GM19438 (cell line): ENCODE measurements around the gene TREM2.

Experiments
- ATAC-seq: cut with Tn5 transposase; IDR thresholded peaks from one replicate; pipeline ENCODE4 v1.9.1; 2021; ENCODE audit warnings: low read depth; ENCODE audit not compliant: unreplicated experiment

Gene TREM2

DNA sequence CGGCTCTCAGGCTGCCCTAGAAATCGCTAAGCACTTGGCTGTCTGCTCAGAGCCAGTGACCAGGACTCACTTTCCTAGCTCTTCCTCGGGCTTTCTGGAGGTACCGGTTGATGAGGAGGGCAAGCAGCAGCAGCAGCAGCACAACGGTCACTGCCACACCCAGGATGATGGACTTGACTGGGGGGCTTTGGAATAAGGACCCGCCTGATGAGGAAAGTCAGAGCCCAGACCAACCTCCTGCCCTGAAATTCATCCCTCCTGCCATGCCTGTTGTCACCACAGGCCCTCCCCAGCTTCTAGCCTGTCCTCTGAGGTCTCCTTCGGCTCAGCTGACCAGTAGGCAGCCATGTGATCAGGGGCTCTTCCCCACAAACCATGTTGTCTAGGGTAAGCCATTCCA lies 21.8 kb upstream of the TREM2 start:
- no peak for ATAC-seq

DNA sequence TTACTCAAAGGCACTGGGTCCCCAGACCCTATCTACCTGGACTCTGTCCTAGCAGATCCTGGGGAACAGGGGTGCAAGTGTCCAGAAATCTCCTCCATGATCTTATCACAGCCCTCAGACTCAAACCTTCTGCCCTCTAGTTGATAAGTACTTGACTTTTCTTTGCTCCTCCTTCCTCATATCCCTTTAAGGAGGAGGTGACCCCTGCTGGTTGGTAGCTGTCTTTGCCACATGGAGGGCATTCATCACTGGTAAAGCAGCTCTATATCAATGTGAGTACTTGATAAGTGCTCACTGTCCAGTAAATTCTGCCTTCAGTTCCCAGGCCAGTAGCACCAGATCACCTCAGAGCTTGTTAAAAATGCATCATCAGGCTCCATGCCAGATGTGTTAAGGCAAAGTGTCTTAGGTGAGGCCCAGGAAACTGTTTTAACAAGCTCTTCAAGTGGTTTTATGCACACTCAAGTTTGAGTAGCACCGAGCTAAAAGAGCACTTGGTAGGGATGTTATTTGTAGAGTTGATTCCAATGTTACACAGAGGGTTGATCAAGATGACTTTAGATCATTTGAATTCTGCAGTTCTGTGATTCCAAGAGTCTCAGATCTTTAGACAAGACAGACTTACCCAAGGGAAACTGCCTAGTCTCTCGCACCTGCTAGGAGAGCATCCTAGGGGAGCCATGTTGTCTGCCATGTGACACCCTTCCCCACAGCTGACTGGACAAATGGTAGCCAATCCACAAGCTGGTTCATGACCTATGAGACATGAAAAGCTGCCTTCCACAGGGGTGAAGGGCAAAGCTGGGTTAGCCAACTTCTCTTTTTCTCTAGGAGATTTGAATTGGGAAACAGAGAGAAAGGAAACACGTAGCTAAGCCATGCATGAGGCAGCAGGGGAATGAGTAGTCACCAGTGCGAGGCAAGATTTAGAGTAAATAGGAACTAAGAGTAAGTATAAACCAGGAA lies 19.4 kb upstream of the TREM2 start:
- peak; percentile 77 for ATAC-seq

DNA sequence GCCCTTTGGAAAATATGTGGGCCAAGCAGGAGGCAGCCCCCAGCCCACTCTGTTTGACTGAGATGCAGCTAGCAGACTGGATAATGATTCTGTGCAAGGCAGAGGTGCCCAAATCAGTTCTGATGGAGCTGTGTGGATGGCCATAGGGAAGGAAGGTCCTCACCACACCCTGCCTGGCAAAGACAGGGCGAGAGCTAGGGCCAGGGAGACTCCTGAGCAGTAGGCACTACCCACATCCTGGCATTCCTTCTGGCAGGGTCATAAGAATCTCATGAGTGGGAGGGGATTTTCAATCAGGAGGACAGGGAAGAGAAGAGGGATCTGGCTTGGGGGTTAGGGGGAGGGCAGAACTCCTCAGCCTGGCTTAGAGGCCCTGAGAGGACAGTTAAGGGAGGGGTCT lies 18.6 kb upstream of the TREM2 start:
- no peak for ATAC-seq

DNA sequence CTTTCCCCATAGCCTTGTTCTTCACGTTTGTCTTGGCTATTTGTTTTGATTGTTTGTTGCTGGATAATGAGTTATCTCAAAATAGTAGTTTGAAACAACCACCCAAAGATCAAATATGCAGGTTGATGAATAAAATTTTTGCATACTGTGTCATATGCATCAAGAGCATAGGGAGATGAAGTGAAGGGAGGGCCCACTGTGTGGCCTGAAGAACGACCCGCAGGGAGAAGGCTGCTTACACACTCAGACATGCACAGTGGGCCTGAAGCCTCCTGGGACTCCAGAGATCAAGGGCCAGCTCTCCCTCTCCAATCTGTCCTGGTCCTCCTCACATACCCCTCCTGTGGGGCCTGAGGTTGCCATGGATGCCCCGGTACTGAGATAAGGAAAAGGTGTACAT lies 16.2 kb upstream of the TREM2 start:
- no peak for ATAC-seq

DNA sequence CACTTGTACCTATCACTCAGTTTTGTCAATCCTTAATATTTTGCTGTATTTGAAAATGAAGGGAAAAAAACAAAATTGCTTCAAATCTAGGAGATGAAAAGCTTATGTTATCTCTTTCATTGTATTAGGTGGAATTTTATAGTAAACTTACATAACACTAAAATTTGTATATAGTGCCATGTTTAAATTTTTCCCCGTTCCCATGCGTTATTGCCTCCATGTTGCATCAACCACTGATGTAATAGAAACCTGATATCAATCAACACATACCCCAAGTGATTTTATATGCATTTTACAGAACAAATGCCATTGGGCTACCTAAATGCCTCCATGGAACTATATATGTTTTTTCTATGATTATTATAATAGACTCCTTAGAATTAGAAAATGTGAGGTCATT lies 14.8 kb upstream of the TREM2 start:
- ATAC-seq = no peak

DNA sequence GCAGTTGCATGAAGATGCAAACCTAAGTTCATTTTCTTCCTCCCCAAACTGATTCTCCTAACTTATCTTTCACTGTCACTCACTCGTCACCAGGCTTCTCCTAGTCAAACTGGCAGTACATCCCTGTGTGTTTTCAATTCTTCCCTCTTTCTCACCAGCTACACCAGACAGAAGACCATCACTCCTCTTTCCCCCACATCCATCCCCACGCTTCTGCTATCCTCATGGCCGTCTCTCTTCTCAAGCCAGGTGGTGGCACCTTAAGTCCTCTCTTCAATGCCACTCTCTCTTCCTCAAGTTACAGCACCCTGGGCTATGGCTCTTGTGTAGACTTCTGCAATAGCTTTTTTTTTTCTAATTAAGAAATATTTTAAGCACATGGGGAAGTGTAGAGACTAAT lies 14.4 kb upstream of the TREM2 start:
- no peak for ATAC-seq

DNA sequence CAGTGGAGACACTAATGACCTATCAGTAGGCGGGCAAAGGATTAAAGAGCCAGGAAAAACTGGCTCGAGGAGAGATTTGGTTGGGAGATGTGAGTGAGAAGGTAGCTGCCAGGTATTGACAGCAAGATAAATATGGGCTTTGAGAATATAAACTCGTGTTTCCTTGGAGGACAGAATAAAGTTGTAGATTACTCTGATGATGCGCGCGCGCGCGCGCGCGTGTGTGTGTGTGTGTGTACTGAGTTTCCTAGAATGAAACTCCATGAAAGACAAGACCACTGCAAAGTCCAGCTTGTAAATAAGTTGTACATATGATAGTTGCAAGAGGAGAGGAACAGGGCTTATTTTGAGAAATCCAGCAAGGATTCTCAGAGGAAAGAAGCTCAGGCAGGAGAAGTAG lies 13.3 kb upstream of the TREM2 start:
- ATAC-seq = no peak

DNA sequence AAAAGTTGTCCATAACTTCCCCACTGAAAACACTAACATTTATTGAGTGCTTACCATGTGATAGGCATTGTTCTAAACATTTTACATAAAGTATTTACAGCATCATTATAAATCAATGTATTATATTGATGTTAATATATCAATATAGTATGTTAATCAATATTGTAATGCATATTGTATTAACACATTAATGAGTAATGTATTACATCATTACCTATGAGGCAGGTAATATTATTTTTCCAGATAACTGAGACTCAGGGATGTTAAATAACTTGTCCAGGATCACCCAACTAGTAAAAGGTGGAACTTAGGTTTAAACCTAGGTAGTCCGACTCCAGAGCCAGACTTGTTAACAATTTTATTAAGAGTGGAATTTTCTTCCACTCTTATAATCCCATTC lies 12.2 kb upstream of the TREM2 start:
- ATAC-seq = no peak

DNA sequence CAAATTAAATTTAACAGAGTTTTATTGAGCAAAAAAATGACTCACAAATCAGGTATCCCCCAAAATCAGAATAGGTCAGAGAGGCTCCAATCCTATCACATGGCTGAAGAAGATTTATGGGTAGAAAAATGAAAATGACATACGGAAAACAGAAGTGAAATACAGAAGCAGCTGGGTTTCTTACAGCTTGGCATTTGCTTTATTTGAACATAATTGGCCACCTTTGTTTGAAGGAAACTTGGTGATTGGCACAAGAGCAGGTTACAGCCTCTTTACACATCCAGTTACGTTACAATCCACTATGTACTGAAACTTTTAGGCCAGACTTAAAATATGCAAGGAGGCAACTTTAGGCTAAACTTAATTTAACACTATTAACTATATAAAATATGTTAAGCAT lies 11.7 kb upstream of the TREM2 start:
- no peak for ATAC-seq

DNA sequence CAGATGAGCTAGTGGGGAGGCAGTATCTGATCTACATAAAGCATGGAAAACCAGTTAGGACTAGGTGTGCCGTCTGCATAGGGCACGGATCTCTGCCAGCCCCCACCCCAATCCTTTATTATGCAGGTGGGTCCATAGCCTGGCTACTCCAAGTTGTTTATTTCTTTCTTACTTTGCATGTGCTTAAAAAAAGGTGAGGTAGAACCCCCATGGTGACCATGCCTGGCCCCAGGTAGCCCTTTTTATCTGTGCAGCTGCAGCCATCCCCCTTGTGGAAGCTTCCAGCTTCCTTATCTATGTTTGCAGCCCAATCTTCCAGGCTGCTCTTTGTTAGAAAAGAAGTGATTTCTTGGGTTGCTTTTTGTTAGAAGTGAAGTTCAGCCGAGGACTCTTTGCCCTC lies 9.0 kb upstream of the TREM2 start:
- ATAC-seq = no peak

DNA sequence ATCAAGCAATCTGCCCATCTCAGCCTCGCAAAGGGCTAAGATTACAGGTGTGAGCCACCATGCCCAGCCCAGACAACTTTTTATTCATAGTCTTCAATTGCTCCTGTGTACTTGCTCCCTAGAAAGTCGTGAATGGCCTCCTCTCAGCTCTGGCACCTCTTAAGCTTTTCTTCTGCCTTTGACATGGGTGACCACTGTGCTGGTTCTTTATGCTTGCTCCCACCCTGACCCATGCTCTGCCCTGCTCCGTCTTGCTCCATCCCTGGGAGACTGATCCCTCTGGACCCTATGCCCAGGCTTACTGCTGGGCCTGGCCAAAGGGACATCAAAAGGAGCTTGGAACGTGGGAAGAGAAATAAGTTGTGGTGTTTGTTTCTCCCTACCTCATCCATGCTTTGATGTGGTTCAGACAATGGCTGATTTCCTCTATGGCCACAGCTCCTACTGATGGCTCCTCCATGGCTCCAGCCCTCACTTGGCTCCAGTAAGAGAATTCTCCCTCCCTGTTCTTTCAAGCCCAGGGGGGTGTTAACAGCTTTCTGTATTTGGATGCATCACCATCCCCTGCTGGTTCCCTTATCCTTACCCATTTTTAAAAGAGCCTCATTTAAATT lies 7.7 kb upstream of the TREM2 start:
- no peak for ATAC-seq

DNA sequence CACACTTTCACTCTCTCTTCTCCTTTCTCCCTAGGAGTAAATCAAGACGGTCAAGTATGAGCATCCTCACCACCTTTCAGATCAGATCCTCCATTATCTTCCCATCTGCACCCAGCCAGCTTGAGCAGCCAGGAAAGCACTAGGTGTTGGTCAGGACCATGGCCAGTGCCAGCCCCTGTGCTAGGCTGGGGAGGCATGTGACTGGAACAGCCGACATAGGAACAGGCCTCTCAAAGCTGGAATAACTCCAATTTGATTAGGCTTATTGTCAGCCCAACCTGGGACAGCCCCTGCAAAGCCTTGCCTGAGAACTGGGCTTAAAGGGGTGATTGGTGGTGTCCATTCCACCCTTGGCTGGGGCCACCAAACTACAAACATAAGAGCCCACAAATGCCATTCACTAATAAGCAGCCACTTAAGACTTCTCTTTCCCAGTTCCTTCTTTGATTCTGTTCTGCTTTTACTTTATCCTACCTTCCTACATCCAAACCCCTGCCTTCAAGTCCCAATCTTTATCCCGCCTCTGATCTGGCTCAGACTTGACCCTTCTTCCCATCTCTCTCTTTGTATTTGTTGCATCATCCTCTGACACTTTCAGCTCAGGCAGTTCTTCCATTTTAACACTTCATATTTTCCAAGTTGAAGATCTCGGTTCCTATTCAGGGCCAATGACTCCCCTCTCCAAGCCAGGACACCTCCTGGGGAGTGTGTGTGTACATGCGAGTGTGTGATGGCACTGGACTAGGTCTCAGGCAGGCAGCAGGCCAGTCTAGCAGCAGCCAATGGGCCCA lies 4.5 kb upstream of the TREM2 start:
- ATAC-seq = no peak

DNA sequence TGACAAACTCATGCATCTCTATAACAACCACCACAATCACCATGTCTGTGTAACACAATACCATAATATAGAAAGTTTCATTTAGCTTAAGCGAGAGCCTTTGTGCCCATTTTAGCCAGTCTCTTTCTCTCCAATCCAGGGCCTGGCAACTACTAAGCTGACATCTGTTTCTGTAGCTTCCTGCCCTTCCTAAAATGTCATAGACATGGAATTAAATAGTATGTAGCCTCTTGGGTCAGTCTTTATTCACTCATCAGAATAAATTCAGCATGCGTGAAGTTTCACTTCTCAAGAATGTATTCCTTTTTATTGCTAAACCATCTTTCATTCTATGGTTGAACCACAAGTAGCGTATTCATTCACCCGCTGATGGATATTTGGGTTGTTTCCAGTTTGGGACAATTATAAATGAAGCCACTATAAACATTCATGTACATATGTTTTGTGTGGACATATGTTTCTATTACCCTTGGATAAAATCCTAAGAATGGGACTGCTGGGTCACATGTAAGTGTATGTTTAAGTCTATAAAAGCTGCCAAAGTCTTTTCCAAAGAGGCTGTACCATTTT lies 1.7 kb upstream of the TREM2 start:
- no peak for ATAC-seq

DNA sequence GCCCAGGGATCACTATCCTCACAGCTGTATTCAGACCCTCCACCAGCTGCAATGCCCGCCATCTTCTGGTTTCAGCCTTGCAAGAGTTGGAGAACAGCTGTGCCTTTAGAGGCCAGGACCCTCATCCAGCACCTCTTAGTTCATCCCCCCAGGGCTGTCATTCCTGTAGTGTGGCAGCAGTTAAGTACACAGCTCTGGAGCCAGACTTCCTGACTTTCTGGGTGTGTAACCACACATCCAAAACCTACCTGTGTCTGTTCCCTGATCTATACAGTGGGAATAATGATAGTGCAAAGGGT lies 452 bp upstream of the TREM2 start:
- no peak for ATAC-seq

DNA sequence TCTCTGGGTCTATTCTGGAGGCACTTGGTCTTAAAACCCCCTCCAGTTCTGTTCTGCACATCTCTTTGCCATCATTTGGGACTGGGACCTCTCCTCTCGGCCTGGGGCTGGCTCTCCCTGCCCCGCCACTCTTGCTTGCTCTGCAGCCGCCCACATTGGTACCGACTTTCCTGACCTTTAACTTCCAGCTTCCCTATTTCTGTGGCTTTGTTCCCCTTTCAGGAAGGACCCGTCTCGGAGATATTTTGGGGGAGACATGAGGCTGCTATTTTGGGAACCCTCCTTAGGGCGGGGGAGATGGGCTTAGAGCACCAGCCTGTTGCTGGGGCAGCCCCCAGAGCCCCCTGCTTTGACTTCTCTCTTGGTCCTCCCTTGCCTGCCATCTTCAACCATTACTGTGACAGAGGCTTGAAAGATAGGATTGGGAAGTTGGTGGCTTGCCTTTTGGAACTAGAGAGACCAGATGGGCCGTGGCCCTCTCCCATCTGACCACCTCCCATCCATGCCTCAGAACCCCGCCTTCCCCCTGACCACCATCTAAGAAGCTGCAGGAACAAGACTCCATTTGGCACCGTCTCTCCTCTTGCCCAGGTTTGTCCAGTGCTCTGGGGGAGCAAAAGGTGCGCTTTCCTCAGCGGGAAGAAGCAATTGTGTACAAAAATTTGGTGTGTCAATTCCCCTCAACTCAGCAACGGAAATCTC lies 914 bp downstream of the TREM2 start:
- no peak for ATAC-seq

DNA sequence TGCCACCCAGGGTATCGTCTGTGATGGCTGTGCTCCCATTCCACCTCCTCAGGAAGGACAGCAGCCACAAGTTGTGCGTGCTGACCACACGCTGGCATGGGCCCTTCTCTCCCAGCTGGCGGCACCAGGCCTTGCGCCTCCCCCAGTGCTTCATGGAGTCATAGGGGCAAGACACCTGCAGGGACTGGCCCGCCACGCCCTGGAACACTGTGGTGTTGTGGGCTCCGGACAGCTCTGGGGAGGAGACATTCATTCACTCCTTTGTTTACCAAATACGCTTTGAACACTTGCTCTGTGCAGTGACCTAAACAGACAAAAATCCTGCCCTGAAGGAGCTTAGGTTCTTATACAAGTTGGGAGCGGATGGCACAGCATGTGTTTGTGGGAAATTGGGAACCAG lies 1.5 kb downstream of the TREM2 start:
- ATAC-seq = no peak

DNA sequence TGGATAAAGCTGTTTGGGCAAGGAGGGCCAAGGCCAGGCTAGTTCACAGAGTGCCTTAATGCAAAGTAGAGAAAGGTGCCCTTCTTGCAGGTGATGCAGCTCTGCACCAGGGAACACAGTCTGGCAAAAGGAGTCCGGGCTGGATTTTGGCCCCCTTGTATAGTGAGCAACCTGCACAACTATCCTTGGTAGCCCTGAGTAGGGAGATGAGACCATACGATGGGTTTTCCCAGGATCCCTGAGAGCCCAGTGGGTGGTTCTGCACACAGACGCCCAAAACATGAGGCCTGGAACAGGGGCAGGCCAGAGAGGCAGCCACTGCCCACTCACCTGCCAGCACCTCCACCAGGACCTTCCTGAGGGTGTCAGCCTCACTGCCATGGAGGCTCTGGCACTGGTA lies 2.0 kb downstream of the TREM2 start:
- no peak for ATAC-seq

DNA sequence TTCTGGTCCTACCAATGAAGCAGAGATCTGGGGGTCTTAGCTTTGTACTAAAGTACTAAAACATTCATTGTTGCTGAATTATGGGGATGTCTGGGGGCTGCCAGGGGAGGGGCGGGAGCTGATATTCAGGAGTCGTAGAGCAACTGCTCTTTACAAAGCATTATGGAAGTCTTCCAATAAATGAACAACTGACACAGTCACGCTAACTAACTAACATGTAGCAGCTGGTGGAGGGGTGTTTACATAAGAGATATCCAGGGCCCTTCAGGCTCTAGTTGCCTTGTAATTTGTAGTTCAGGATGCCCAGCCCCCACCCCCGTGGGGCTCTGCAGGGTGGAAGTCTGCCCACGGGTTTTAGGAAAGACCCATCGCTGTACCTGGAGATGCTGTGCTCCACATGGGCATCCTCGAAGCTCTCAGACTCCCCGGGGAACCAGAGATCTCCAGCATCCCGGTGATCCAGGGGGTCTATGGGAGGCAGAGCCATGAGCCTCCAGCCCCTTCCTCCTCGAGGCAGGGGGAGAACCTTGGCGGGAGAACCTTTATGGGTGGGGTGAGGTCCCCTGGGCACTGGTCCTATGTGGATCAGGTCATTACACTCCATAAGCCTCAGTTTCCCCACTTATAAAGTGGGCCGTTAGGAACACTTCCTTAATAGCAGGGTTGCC lies 3.4 kb downstream of the TREM2 start:
- ATAC-seq = no peak

DNA sequence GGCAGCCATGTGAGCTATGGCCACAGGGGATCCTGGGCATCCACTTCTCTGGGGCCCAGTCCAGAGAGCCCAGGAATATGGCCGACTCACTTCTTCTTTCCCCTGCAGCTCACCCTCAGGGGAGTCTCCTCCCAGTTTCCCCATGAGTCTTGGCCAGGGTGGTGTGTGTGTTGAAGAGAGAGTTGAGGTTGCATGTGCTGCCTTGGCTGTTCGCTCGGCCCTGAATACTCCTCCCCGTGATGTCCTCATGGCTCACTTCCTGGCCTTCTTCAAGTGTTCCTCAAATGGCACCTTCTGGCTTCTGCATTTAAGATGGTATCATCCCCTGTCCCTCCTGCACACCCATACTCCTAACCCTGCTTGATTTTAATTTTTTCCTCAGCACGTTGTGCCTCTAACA lies 5.6 kb downstream of the TREM2 start:
- no peak for ATAC-seq

DNA sequence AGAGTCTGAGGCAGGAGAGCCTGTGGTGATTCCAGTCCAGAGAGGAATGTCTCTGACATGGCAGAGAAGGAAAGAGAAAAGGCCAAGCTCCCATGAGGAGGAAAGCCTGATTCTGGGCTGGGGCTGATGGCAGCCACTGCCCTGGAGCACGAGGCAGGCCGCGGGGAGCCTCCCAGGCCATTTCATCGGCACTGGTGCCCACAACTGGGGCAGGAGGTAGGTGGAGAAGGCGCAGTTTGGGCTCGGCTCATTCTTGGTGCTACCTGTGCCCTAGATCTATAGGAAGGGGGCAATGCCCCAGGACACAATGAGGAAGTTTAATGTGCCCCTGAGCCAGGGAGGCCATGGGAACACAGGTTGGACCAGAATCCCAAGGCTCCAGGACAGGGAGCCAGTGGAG lies 6.1 kb downstream of the TREM2 start:
- ATAC-seq = no peak
